OCI-LY1 (cell line): ENCODE results near the gene DENND5B.

Experiments
- H2AFZ ChIP-seq: fragments of 200-600 bp; sonication (generic), shearing (Covaris generic); 2 replicates; pipeline ENCODE4 v1.6.0; 2014; ENCODE audit warnings: antibody characterized with exemption, mild to moderate bottlenecking, low read length
- H3F3A ChIP-seq: fragments of 200-600 bp; sonication (generic), shearing (Covaris generic); 2 replicates; pipeline ENCODE4 v1.6.0; 2014; ENCODE audit warnings: mild to moderate bottlenecking, antibody characterized with exemption, low read length, moderate library complexity; ENCODE audit not compliant: insufficient read depth
- H3K27ac ChIP-seq: fragments of 200-600 bp; sonication (generic); 2 replicates; pipeline ENCODE4 v1.5.1; 2014; ENCODE audit warnings: low read length, mixed run types, mild to moderate bottlenecking, low read depth; ENCODE audit not compliant: poor library complexity, severe bottlenecking
- H3K27me3 ChIP-seq: fragments of 200-600 bp; sonication (generic); 2 replicates; pipeline ENCODE4 v1.6.0; 2014; ENCODE audit warnings: antibody characterized with exemption, mild to moderate bottlenecking, low read length, moderate library complexity; ENCODE audit not compliant: insufficient read depth
- H3K36me3 ChIP-seq: fragments of 200-600 bp; sonication (generic); 2 replicates; pipeline ENCODE4 v1.6.1; 2014; ENCODE audit warnings: mild to moderate bottlenecking, antibody characterized with exemption, low read length, moderate library complexity, mixed read lengths; ENCODE audit not compliant: insufficient read depth
- H3K4me1 ChIP-seq: fragments of 200-600 bp; sonication (generic); 2 replicates; pipeline ENCODE4 v1.5.1; 2014; ENCODE audit warnings: mild to moderate bottlenecking, low read length, moderate library complexity; ENCODE audit not compliant: insufficient read depth, severe bottlenecking
- H3K4me2 ChIP-seq: fragments of 200-600 bp; sonication (generic), shearing (Covaris generic); 2 replicates; pipeline ENCODE4 v1.6.1; 2014; ENCODE audit warnings: low read length
- H3K4me3 ChIP-seq: fragments of 200-600 bp; sonication (generic); 2 replicates; pipeline ENCODE4 v1.5.1; 2014; ENCODE audit warnings: low read length, low read depth, mild to moderate bottlenecking, mixed read lengths; ENCODE audit not compliant: poor library complexity, severe bottlenecking
- H3K79me2 ChIP-seq: fragments of 200-600 bp; shearing (Covaris generic); 2 replicates; pipeline ENCODE4 v1.6.1; 2016; ENCODE audit warnings: mixed run types, low read length, mixed read lengths; ENCODE audit not compliant: insufficient read depth
- H3K9ac ChIP-seq: fragments of 200-600 bp; sonication (generic), shearing (Covaris generic); 2 replicates; pipeline ENCODE4 v1.6.1; 2014; ENCODE audit warnings: mild to moderate bottlenecking, low read length, mixed read lengths
- H3K9me2 ChIP-seq: fragments of 200-600 bp; sonication (generic), shearing (Covaris generic); 2 replicates; pipeline ENCODE4 v1.6.1; 2014; ENCODE audit warnings: low read depth, mild to moderate bottlenecking, low read length, mixed read lengths
- H3K9me3 ChIP-seq: fragments of 200-600 bp; shearing (Covaris generic); 2 replicates; pipeline ENCODE4 v1.6.1; 2014; ENCODE audit warnings: low read length, mixed read lengths
- H4K20me1 ChIP-seq: fragments of 200-600 bp; sonication (generic), shearing (Covaris generic); 2 replicates; pipeline ENCODE4 v1.6.0; 2016; ENCODE audit warnings: mild to moderate bottlenecking, low read length; ENCODE audit not compliant: insufficient read depth
- EZH2 ChIP-seq: fragments of 200-600 bp; sonication (generic), shearing (Covaris generic); IDR thresholded peaks from 2 replicates; pipeline ENCODE4 v1.8.0; 2017; ENCODE audit warnings: borderline replicate concordance, mixed run types, mild to moderate bottlenecking, antibody characterized with exemption, low read length, moderate library complexity, mixed read lengths
- TF ChIP-seq, protein P1 (sequence below): fragments of 200-600 bp; sonication (generic), shearing (Covaris generic); IDR thresholded peaks from 2 replicates; pipeline ENCODE4 v1.5.1; 2017; ENCODE audit warnings: mild to moderate bottlenecking, antibody characterized with exemption, low read length, moderate library complexity, mixed read lengths

Gene DENND5B

GRCh38 chr12:31390991-31391390 is 199.9 kb downstream of the DENND5B start:
- Histone ChIP-seq H3K9ac (no peak overlapping the region), H3K4me2 (no peak overlapping the region), H3K27ac (no peak overlapping the region), H3K9me2 (no peaks in the 10 kb centered on the region), H3K4me1 (no peaks in the 10 kb centered on the region), H3K9me3 (no peaks in the 10 kb centered on the region), H3K36me3 (peaks cover 14% of the 10 kb centered on the region; the same call in 1 of the 2 replicates), H4K20me1 (no peaks in the 10 kb centered on the region), H3K27me3 (no peaks in the 10 kb centered on the region), H3K79me2 (no peaks in the 10 kb centered on the region), H3F3A (no peaks in the 10 kb centered on the region; the same call in 1 of the 2 replicates), H2AFZ (no peak overlapping the region), H3K4me3 (no peak overlapping the region)
- TF ChIP-seq EZH2, result no peak

- no peak overlapping the region for H2AFZ ChIP-seq
- H3K36me3 ChIP-seq, result peaks cover 14% of the 10 kb centered on the region; the same call in 1 of the 2 replicates
- no peaks in the 10 kb centered on the region for H3K27me3 ChIP-seq
- no peaks in the 10 kb centered on the region for H4K20me1 ChIP-seq
- TF ChIP-seq, protein P1, sequence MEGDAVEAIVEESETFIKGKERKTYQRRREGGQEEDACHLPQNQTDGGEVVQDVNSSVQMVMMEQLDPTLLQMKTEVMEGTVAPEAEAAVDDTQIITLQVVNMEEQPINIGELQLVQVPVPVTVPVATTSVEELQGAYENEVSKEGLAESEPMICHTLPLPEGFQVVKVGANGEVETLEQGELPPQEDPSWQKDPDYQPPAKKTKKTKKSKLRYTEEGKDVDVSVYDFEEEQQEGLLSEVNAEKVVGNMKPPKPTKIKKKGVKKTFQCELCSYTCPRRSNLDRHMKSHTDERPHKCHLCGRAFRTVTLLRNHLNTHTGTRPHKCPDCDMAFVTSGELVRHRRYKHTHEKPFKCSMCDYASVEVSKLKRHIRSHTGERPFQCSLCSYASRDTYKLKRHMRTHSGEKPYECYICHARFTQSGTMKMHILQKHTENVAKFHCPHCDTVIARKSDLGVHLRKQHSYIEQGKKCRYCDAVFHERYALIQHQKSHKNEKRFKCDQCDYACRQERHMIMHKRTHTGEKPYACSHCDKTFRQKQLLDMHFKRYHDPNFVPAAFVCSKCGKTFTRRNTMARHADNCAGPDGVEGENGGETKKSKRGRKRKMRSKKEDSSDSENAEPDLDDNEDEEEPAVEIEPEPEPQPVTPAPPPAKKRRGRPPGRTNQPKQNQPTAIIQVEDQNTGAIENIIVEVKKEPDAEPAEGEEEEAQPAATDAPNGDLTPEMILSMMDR, result no peak
- no peak for TF ChIP-seq EZH2
- no peak overlapping the region for H3K27ac ChIP-seq
- no peak overlapping the region for H3K9ac ChIP-seq
- no peaks in the 10 kb centered on the region; the same call in 1 of the 2 replicates for H3F3A ChIP-seq
- H3K9me2 ChIP-seq, result no peaks in the 10 kb centered on the region
- H3K9me3 ChIP-seq, result no peaks in the 10 kb centered on the region
- H3K79me2 ChIP-seq, result no peaks in the 10 kb centered on the region
- no peak overlapping the region for H3K4me3 ChIP-seq
- no peaks in the 10 kb centered on the region for H3K4me1 ChIP-seq
- H3K4me2 ChIP-seq, result no peak overlapping the region
Observed at GRCh38 chr12:31388713-31389112, 202.2 kb downstream of the DENND5B start.

GRCh38 chr12:31387466-31387865 is 203.5 kb downstream of the DENND5B start:
- no peak for TF ChIP-seq EZH2
- TF ChIP-seq, protein P1, result no peak
- no peaks in the 10 kb centered on the region for H3K9me3 ChIP-seq
- H3F3A ChIP-seq, result no peaks in the 10 kb centered on the region; the same call in 1 of the 2 replicates
- no peaks in the 10 kb centered on the region for H3K9me2 ChIP-seq
- H3K27me3 ChIP-seq, result no peaks in the 10 kb centered on the region
- H4K20me1 ChIP-seq, result no peaks in the 10 kb centered on the region
- no peak overlapping the region for H3K4me2 ChIP-seq
- H3K79me2 ChIP-seq, result no peaks in the 10 kb centered on the region
- H2AFZ ChIP-seq, result no peak overlapping the region
- H3K4me1 ChIP-seq, result no peaks in the 10 kb centered on the region
- peaks cover 14% of the 10 kb centered on the region; the same call in 1 of the 2 replicates for H3K36me3 ChIP-seq
- no peak overlapping the region for H3K4me3 ChIP-seq
- no peak overlapping the region for H3K27ac ChIP-seq
- no peak overlapping the region for H3K9ac ChIP-seq

DNA sequence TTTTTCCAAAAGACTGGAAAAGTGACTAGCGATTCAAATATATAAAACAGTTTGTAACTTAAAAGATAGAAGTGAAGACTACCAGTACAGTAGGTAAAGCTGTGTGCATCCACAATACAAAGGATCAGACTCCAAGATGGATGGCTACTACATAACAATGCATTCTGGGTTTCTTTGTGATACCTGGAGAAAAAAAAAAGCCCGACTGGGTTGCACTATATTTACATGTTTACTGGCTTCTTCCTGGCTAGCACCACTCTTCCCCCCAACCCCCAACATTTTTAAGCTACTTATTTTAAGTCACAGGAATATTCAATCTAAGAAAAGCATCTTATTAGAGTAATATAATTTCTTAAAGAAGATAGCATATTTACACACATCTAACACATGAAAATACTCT is 203.9 kb downstream of the DENND5B start:
- Histone ChIP-seq H3K36me3 (peaks cover 16% of the 10 kb centered on the region), H3K9ac (no peak overlapping the region)

More for the DNA sequence above, 203.9 kb downstream of the DENND5B start:
- Histone ChIP-seq H3K4me3 (no peak overlapping the region), H4K20me1 (no peaks in the 10 kb centered on the region), H3F3A (no peaks in the 10 kb centered on the region; the same call in 1 of the 2 replicates), H3K79me2 (no peaks in the 10 kb centered on the region), H3K27me3 (no peaks in the 10 kb centered on the region), H2AFZ (no peak overlapping the region), H3K9me2 (no peaks in the 10 kb centered on the region), H3K4me2 (no peak overlapping the region), H3K9me3 (no peaks in the 10 kb centered on the region; the same call in 1 of the 2 replicates), H3K4me1 (no peaks in the 10 kb centered on the region), H3K27ac (no peak overlapping the region)
- no peak for TF ChIP-seq EZH2
